Measurements from ENCODE around the gene RGS6. TPM values are rescaled to one million over a fixed set of nuclear protein-coding genes. Genes with fewer than 3 reads are reported as not detected.

Gene RGS6
- total RNA-seq, 2 donors from 2014 or later, result 1.4 to 4.7 TPM

DNA sequence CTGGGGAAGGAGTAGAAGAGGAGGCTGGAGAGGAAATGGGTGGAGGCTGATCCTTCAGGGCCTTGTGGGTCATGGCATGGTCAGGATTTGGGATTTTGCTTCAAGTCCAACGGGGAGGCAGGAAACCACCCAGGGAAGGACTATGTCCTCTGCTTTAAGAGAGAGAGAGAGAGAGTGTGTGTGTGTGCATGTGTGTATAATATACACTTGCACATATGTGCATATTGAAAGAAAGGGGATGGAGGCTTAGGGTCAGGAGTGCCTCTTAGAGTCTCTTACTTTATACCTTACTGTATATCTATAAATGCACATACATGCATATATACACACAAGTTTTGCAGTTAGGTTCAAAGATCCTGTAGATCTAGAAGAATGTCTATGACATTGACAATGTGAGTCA is 94.8 kb downstream of the RGS6 start:
- TF ChIP-seq, protein P1, sequence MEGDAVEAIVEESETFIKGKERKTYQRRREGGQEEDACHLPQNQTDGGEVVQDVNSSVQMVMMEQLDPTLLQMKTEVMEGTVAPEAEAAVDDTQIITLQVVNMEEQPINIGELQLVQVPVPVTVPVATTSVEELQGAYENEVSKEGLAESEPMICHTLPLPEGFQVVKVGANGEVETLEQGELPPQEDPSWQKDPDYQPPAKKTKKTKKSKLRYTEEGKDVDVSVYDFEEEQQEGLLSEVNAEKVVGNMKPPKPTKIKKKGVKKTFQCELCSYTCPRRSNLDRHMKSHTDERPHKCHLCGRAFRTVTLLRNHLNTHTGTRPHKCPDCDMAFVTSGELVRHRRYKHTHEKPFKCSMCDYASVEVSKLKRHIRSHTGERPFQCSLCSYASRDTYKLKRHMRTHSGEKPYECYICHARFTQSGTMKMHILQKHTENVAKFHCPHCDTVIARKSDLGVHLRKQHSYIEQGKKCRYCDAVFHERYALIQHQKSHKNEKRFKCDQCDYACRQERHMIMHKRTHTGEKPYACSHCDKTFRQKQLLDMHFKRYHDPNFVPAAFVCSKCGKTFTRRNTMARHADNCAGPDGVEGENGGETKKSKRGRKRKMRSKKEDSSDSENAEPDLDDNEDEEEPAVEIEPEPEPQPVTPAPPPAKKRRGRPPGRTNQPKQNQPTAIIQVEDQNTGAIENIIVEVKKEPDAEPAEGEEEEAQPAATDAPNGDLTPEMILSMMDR (IDR thresholded peaks at IDR 0.05), result no peak
- DNase-seq (ENCODE audit: low spot score) (no peak), ATAC-seq (ENCODE audit: insufficient number of reproducible peaks, low FRiP score, low read depth) (no peak)
- Histone ChIP-seq H3K4me3 (no peak overlapping the region), H3K4me1 (ENCODE audit: control insufficient read depth in 1 of 2, low read depth in 2 of 2) (no peaks in the 10 kb centered on the region), H3K36me3 (no peaks in the 10 kb centered on the region), H3K9me3 (no peaks in the 10 kb centered on the region), H3K27me3 (replicated peaks; ENCODE audit: insufficient read depth) (no peaks in the 10 kb centered on the region), H3K27ac (no peak overlapping the region)

DNA sequence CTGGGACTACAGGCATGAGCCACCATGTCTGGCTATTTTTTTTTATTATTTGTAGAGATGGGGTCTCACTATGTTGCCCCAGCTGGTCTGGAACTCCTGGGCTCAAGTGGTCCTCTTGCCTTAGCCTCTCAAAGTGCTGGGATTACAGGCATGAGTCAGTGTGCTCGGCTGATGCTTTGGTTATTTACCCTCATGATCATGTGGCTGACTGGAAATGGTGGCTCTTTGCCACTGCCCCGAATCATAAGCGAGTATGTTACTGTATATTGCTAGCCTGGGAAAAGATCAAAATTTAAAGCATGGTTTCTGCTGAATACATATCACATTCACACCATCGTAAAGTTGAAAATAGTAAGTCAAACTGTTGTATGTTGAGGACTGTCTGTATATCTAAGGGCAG is 101.1 kb downstream of the RGS6 start:
- Histone ChIP-seq H3K27ac (no peak overlapping the region), H3K9me3 (no peaks in the 10 kb centered on the region), H3K4me3 (no peak overlapping the region), H3K36me3 (no peaks in the 10 kb centered on the region), H3K4me1 (ENCODE audit: control insufficient read depth in 1 of 2, low read depth in 2 of 2) (no peaks in the 10 kb centered on the region), H3K27me3 (replicated peaks; ENCODE audit: insufficient read depth) (no peaks in the 10 kb centered on the region)
- TF ChIP-seq, protein P1 (IDR thresholded peaks at IDR 0.05), result no peak
- DNase-seq (ENCODE audit: low spot score) (no peak), ATAC-seq (ENCODE audit: insufficient number of reproducible peaks, low FRiP score, low read depth) (no peak)

DNA sequence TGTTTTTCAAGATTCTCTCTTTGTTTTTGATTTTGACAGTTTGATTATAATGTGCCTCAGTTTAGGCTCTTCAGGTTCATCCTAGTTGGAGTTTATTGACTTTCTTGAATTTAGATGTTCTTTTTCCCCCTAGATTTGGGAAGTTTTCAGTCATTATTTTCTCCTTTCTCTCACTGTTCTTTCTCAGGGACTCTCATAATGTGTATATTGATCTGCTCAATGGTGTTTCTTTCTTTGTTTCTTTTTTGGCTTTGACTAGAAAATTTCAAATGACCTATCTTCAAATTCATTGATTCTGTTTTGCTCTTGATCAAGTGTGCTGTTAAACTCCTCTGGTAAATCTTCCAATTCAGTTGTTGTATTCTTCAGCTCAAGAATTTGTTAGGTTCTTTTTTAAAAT is 108.3 kb downstream of the RGS6 start:
- ATAC-seq (ENCODE audit: insufficient number of reproducible peaks, low FRiP score, low read depth), result no peak
- no peak overlapping the region for H3K27ac ChIP-seq
- H3K9me3 ChIP-seq, result peaks cover 13% of the 10 kb centered on the region
- TF ChIP-seq, protein P1 (IDR thresholded peaks at IDR 0.05), result no peak
- H3K36me3 ChIP-seq, result no peaks in the 10 kb centered on the region
- H3K4me1 ChIP-seq (ENCODE audit: control insufficient read depth in 1 of 2, low read depth in 2 of 2), result no peaks in the 10 kb centered on the region
- H3K4me3 ChIP-seq, result no peak overlapping the region
- H3K27me3 ChIP-seq (replicated peaks; ENCODE audit: insufficient read depth), result no peaks in the 10 kb centered on the region
- DNase-seq (ENCODE audit: low spot score), result no peak

DNA sequence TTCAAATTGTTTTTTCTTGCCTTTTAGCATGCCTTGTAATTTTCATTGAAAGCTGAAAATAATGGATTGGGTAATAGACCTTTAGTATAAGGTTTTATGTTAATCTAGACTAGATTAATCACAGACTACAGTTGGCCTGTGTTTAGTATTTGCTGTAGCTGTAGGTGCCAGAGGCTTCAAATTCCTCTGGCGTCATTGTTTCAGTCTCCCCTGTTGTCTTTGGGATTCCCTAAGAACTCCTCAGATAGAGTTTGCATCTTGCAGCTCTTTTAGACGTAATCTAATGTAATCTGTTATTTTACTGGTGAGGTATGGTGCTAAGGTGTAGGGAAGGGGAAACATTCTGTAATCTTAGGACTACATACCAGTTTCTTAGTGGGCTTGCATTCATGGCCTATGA is 113.0 kb downstream of the RGS6 start:
- DNase-seq (ENCODE audit: low spot score) (no peak), ATAC-seq (ENCODE audit: insufficient number of reproducible peaks, low FRiP score, low read depth) (no peak)
- Histone ChIP-seq H3K4me3 (no peak overlapping the region), H3K9me3 (peaks cover 11% of the 10 kb centered on the region), H3K27ac (no peak overlapping the region), H3K4me1 (ENCODE audit: control insufficient read depth in 1 of 2, low read depth in 2 of 2) (peaks cover 0 to 9% of the 10 kb centered on the region in 2 donors), H3K27me3 (replicated peaks; ENCODE audit: insufficient read depth) (no peaks in the 10 kb centered on the region), H3K36me3 (no peaks in the 10 kb centered on the region)
- TF ChIP-seq, protein P1 (IDR thresholded peaks at IDR 0.05), result no peak

DNA sequence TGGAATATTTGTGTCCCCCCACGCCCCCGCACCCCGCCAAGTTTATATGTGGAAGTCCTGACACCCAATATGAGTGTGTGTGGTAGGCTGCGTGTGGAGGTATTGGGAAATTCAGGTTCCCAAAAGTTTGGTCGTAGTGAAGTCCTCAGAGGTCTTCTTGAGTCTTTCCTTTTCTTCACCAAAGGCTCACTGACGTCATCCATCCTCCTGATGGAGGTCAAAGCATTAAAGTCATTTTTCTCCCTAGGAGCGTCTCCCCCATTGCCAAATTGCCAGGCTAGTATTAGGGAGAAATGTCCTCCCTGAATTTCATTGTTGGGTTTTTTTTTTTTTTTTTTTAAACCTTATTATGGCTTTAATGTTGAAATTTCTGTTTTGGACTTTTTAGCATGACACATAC is 113.7 kb downstream of the RGS6 start:
- H3K4me3 ChIP-seq, result no peak overlapping the region
- no peak for ATAC-seq (ENCODE audit: insufficient number of reproducible peaks, low FRiP score, low read depth)
- TF ChIP-seq, protein P1 (IDR thresholded peaks at IDR 0.05), result no peak
- no peaks in the 10 kb centered on the region for H3K36me3 ChIP-seq
- no peak overlapping the region for H3K27ac ChIP-seq
- no peaks in the 10 kb centered on the region for H3K27me3 ChIP-seq (replicated peaks; ENCODE audit: insufficient read depth)
- H3K4me1 ChIP-seq (ENCODE audit: control insufficient read depth in 1 of 2, low read depth in 2 of 2), result peaks cover 0 to 9% of the 10 kb centered on the region in 2 donors
- H3K9me3 ChIP-seq, result peaks cover 4% of the 10 kb centered on the region
- DNase-seq (ENCODE audit: low spot score), result no peak
